HepG2 (cell line): ENCODE measurements around the gene VRK2. TPM values are rescaled to one million over a fixed set of nuclear protein-coding genes. Genes with fewer than 3 reads are reported as not detected.

Source experiments
- ATAC-seq: fragments of 200-7000 bp; cut with Tn5 transposase; 3 replicates; pipeline ENCODE4 v1.9.1; 2020; ENCODE audit warnings: mild to moderate bottlenecking, moderate library complexity
- BruUV-seq: library from RNA; stranded (reverse); fragments of 400-500 nt; replicated peaks from 2 replicates; lab custom pipeline; 2021; lab: Mats Ljungman, UMichigan
- CTCF ChIA-PET: fragments of 300-600 bp; formaldehyde crosslinking; extraction: SDS; loops from one replicate; lab custom pipeline; 2021; ENCODE audit warnings: low total read pairs, inconsistent platforms, low intra/inter-chr PET ratio; lab: Yijun Ruan, JAX
- POLR2A ChIA-PET: fragments of 350-600 bp; sonication (Branson Sonifier 250); formaldehyde crosslinking; loops from one replicate; lab custom pipeline; 2020; ENCODE audit warnings: antibody characterized with exemption, inconsistent platforms; lab: Yijun Ruan, JAX
- DNase-seq: peaks from one replicate; pipeline ENCODE4 v3.0.0-alpha.2; 2015; ENCODE audit warnings: low spot score
- FAIRE-seq: peaks from 3 replicates; lab custom pipeline; 2011; peaks lifted over from hg19 to GRCh38; lab: Jason Lieb, UNC
- H2AFZ ChIP-seq: one replicate; pipeline ENCODE4 v1.6.1; 2011; ENCODE audit warnings: low read length, inconsistent platforms
- H3K27ac ChIP-seq: fragments of 300-600 bp; 3 replicates; pipeline ENCODE4 v1.8.0; 2011; ENCODE audit warnings: mixed run types, mild to moderate bottlenecking, mixed read lengths, low read length, inconsistent platforms; ENCODE audit not compliant: insufficient read depth; ENCODE audit errors: extremely low read length
- H3K27me3 ChIP-seq, 2 experiments: fragments of 200-600 bp in 1 of 2; 2 replicates in 1 of 2; 3 replicates in 1 of 2; pipeline versions ENCODE4 v1.6.0 to v1.8.0; 2011; ENCODE audit warnings: low read length in 2 of 2, mild to moderate bottlenecking in 2 of 2, moderate library complexity in 2 of 2, inconsistent platforms in 1 of 2; ENCODE audit not compliant: insufficient read depth in 2 of 2, control insufficient read depth in 1 of 2
- H3K36me3 ChIP-seq, 2 experiments: fragments of 200-600 bp in 1 of 2; replicated peaks in 1 of 2; 2 replicates in 1 of 2; 3 replicates in 1 of 2; pipeline versions ENCODE4 v1.5.1 to v1.8.0; 2011; ENCODE audit warnings: low read length in 2 of 2, inconsistent platforms in 1 of 2; ENCODE audit not compliant: insufficient read depth in 2 of 2, control insufficient read depth in 1 of 2
- H3K4me1 ChIP-seq: 2 replicates; pipeline ENCODE4 v1.5.1; 2012; ENCODE audit warnings: low read length, inconsistent platforms; ENCODE audit not compliant: insufficient read depth
- H3K4me2 ChIP-seq: 2 replicates; pipeline ENCODE4 v1.6.0; 2011; ENCODE audit warnings: low read depth, low read length, inconsistent platforms
- H3K4me3 ChIP-seq, 3 experiments: fragments of 200-600 bp in 1 of 3; sonication (generic), shearing (Covaris generic) in 1 of 3; replicated peaks in 1 of 3; 2 replicates each; pipeline ENCODE4 v1.5.1; 2011 to 2016; ENCODE audit warnings: low read length in 3 of 3, inconsistent platforms in 2 of 3, low read depth in 2 of 3, mild to moderate bottlenecking in 2 of 3, control low read depth in 1 of 3, mixed read lengths in 1 of 3; ENCODE audit not compliant: insufficient read depth in 1 of 3
- H3K79me2 ChIP-seq: one replicate; pipeline ENCODE4 v1.6.1; 2011; ENCODE audit warnings: low read length, inconsistent platforms; ENCODE audit not compliant: insufficient read depth
- H3K9ac ChIP-seq: 2 replicates; pipeline ENCODE4 v1.6.0; 2011; ENCODE audit warnings: mild to moderate bottlenecking, low read depth, low read length, inconsistent platforms; ENCODE audit not compliant: insufficient read depth
- H3K9me3 ChIP-seq: 2 replicates; pipeline ENCODE4 v1.5.1; 2012; ENCODE audit warnings: mild to moderate bottlenecking, low read length
- H4K20me1 ChIP-seq: 2 replicates; pipeline ENCODE4 v1.6.0; 2011; ENCODE audit warnings: inconsistent platforms, mild to moderate bottlenecking, low read length, moderate library complexity; ENCODE audit not compliant: insufficient read depth
- CREB1 ChIP-seq, 2 experiments: fragments of 450-650 bp in 1 of 2; IDR thresholded peaks; 2 replicates each; pipeline ENCODE4 v1.6.1; 2016 to 2017; ENCODE audit warnings: control low read depth in 1 of 2, mild to moderate bottlenecking in 1 of 2, missing compliant biosample characterization in 1 of 2, missing genetic modification characterization in 1 of 2
- GATAD2A ChIP-seq: IDR thresholded peaks from 2 replicates; pipeline ENCODE4 v1.6.1; 2016
- HINFP ChIP-seq: sonication (generic); formaldehyde crosslinking; IDR thresholded peaks from 2 replicates; pipeline ENCODE4 v1.4.0; 2020; ENCODE audit warnings: low read depth, mild to moderate bottlenecking, missing genetic modification reagents
- IKZF4 ChIP-seq: sonication (generic); formaldehyde crosslinking; IDR thresholded peaks from 2 replicates; pipeline ENCODE4 v1.5.1; 2020; ENCODE audit warnings: borderline replicate concordance, mild to moderate bottlenecking, low read depth, missing genetic modification reagents; ENCODE audit errors: not compliant biosample characterization
- JUNB ChIP-seq: sonication (generic); formaldehyde crosslinking; IDR thresholded peaks from 2 replicates; pipeline ENCODE4 v1.8.0; 2022; ENCODE audit warnings: missing genetic modification reagents, mild to moderate bottlenecking, borderline replicate concordance
- NR2F1 ChIP-seq, 2 experiments: fragments of 450-650 bp in 1 of 2; formaldehyde crosslinking in 1 of 2; IDR thresholded peaks; 2 replicates each; pipeline versions ENCODE4 v1.5.0 to v1.6.1; 2016 to 2020; ENCODE audit warnings: mild to moderate bottlenecking in 1 of 2, missing compliant biosample characterization in 1 of 2, missing genetic modification reagents in 1 of 2, moderate library complexity in 1 of 2
- PHF5A ChIP-seq: IDR thresholded peaks from one replicate; pipeline ENCODE4 v1.6.1; 2018; ENCODE audit warnings: low read depth, missing genetic modification reagents; ENCODE audit not compliant: unreplicated experiment
- SOX6 ChIP-seq, 2 experiments: fragments of 450-650 bp in 1 of 2; sonication (generic) in 1 of 2; formaldehyde crosslinking in 1 of 2; IDR thresholded peaks; 2 replicates each; pipeline versions ENCODE4 v1.4.0 to v1.6.1; 2017 to 2020; ENCODE audit warnings: antibody characterized with exemption in 1 of 2, mild to moderate bottlenecking in 1 of 2, missing genetic modification reagents in 1 of 2
- ZNF12 ChIP-seq: sonication (generic); formaldehyde crosslinking; IDR thresholded peaks from 2 replicates; pipeline ENCODE4 v1.5.0; 2020; ENCODE audit warnings: missing genetic modification reagents
- ZNF280D ChIP-seq: sonication (generic); formaldehyde crosslinking; IDR thresholded peaks from 2 replicates; pipeline ENCODE4 v1.5.1; 2020; ENCODE audit warnings: mild to moderate bottlenecking, missing genetic modification reagents
- WGBS: methylation state at CpG from one replicate; pipeline ENCODE4 v1.1.6; 2017; ENCODE audit warnings: low lambda C conversion rate; 5-methylcytosine and 5-hydroxymethylcytosine counted together
- in situ Hi-C: cut with HindIII; loops from 2 replicates; pipeline ENCODE4 v1.10.0; 2017; ENCODE audit warnings: low pct_unique_long_range_greater_than_20kb; ENCODE audit not compliant: extremely low pct_ligation_motif_present
- intact Hi-C: fragments of 100-400 bp; cut with micrococcal nuclease; formaldehyde crosslinking; loops from one replicate; pipeline ENCODE4 v1.10.0; 2022; ENCODE audit not compliant: unreplicated experiment
- polyA plus RNA-seq, 8 experiments: library from polyadenylated mRNA; depleted of rRNA in 3 of 8; stranded (reverse) in 7 of 8; unstranded in 1 of 8; fragments of >200 nt; fragmentation: Illumina TruSeq in 4 of 8; extraction: Trizol in 4 of 8; gene quantifications; 2 replicates each; pipeline versions ENCODE4 v1.2.1 to v1.2.3, GENCODE V29; 2011 to 2016; ENCODE audit warnings: low read depth in 4 of 8, missing spikeins in 1 of 8, mixed read lengths in 1 of 8; ENCODE audit not compliant: insufficient read depth in 1 of 8
- total RNA-seq, 5 experiments: library from RNA; depleted of rRNA; stranded (reverse); fragments of >200 nt; fragmentation: Illumina TruSeq; extraction: Trizol; gene quantifications; 2 replicates each; pipeline ENCODE4 v1.2.3, GENCODE V29; 2016; ENCODE audit warnings: low read depth in 1 of 5
- TF ChIP-seq, protein P1 (sequence below): sonication (generic); formaldehyde crosslinking; conservative IDR thresholded peaks from 2 replicates; pipeline ENCODE4 v1.4.0; 2020; ENCODE audit warnings: mild to moderate bottlenecking, missing genetic modification reagents, moderate library complexity

The VRK2 gene
- total and polyA plus RNA-seq, 2 of the 13 experiments (the other 11 are each of a cell fraction or from before 2014, with no cell fraction given) = 13.3 to 29.1 TPM

GRCh38 chr2:58042486-58042970, 4.1 kb upstream of the VRK2 start:
- intact Hi-C loops (no loop called here), in situ Hi-C loops (loop anchor here (10.0 kb wide), 1 partner anchor 192 kb away; no protein-coding TSS in a partner anchor)
- ATAC-seq (no peak), FAIRE-seq (peak; percentile 21), DNase-seq (peak; percentile 95)
- Histone ChIP-seq H3K27me3 (no peaks in the 10 kb centered on the region; a peak in 1 of 5 replicates), H3K27ac (no peak overlapping the region), H3K36me3 (no peaks in the 10 kb centered on the region), H3K4me3 (no peak overlapping the region; a peak in 1 of 6 replicates), H3K4me2 (peak overlapping the region; percentile 36; the same call in 1 of the 2 replicates), H3K79me2 (peaks cover 10% of the 10 kb centered on the region), H2AFZ (no peak overlapping the region), H3K4me1 (peaks cover 37% of the 10 kb centered on the region), H3K9ac (no peak overlapping the region), H3K9me3 (no peaks in the 10 kb centered on the region), H4K20me1 (no peaks in the 10 kb centered on the region)
- CTCF ChIA-PET = no interaction called here
- WGBS = 8% methylated on average over 2 of the region's 2 CpGs
- no TSS peak for BruUV-seq
- POLR2A ChIA-PET = interaction anchor here (1.0 kb wide), 1 partner anchor 199 kb away, joined by 3 read pairs; the partner anchor contains the start of gene FANCL
- TF ChIP-seq NR2F1 (CRISPR knock-in tag; IDR thresholded peaks at IDR 0.05) (peak in 1 of 2 experiments; percentile 63; a peak in 2 of 4 replicates), ZNF12 (CRISPR knock-in tag) (peak; percentile 90; the same call in 1 of the 2 replicates), IKZF4 (CRISPR knock-in tag) (no peak), GATAD2A (CRISPR knock-in tag) (peak; percentile 84), CREB1 (IDR thresholded peaks at IDR 0.05) (peak; percentile 34; the same call in 1 of the 2 replicates), CREB1 (CRISPR knock-in tag; IDR thresholded peaks at IDR 0.05) (peak; percentile 66; the same call in 1 of the 2 replicates), ZNF280D (CRISPR knock-in tag) (no peak), JUNB (peak; percentile 90; the same call in 1 of the 2 replicates), HINFP (no peak), PHF5A (CRISPR knock-in tag) (no peak), SOX6 (IDR thresholded peaks at IDR 0.05) (no peak), SOX6 (CRISPR knock-in tag; IDR thresholded peaks at IDR 0.05) (peak; percentile 77)
- TF ChIP-seq, protein P1, sequence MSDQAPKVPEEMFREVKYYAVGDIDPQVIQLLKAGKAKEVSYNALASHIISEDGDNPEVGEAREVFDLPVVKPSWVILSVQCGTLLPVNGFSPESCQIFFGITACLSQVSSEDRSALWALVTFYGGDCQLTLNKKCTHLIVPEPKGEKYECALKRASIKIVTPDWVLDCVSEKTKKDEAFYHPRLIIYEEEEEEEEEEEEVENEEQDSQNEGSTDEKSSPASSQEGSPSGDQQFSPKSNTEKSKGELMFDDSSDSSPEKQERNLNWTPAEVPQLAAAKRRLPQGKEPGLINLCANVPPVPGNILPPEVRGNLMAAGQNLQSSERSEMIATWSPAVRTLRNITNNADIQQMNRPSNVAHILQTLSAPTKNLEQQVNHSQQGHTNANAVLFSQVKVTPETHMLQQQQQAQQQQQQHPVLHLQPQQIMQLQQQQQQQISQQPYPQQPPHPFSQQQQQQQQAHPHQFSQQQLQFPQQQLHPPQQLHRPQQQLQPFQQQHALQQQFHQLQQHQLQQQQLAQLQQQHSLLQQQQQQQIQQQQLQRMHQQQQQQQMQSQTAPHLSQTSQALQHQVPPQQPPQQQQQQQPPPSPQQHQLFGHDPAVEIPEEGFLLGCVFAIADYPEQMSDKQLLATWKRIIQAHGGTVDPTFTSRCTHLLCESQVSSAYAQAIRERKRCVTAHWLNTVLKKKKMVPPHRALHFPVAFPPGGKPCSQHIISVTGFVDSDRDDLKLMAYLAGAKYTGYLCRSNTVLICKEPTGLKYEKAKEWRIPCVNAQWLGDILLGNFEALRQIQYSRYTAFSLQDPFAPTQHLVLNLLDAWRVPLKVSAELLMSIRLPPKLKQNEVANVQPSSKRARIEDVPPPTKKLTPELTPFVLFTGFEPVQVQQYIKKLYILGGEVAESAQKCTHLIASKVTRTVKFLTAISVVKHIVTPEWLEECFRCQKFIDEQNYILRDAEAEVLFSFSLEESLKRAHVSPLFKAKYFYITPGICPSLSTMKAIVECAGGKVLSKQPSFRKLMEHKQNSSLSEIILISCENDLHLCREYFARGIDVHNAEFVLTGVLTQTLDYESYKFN (CRISPR knock-in tag) = peak; percentile 47; the same call in 1 of the 2 replicates
